Stimulated activated CD4-positive, alpha-beta T cell treated with anti-CD3 and anti-CD28 coated beads, Interleukin-1b, Interleukin-23, amount 100 ng/mL, for 4 hours (primary cell): ENCODE measurements around the gene MROH7.
A peak's percentile ranks its signal among the peaks of the same experiment; 100 is the strongest.

Experiments
- DNase-seq, 2 donors: peaks; one replicate each; pipeline ENCODE4 v3.0.0-alpha.2; 2020; ENCODE audit warnings: low read depth in 2 of 2

MROH7 gene

DNA sequence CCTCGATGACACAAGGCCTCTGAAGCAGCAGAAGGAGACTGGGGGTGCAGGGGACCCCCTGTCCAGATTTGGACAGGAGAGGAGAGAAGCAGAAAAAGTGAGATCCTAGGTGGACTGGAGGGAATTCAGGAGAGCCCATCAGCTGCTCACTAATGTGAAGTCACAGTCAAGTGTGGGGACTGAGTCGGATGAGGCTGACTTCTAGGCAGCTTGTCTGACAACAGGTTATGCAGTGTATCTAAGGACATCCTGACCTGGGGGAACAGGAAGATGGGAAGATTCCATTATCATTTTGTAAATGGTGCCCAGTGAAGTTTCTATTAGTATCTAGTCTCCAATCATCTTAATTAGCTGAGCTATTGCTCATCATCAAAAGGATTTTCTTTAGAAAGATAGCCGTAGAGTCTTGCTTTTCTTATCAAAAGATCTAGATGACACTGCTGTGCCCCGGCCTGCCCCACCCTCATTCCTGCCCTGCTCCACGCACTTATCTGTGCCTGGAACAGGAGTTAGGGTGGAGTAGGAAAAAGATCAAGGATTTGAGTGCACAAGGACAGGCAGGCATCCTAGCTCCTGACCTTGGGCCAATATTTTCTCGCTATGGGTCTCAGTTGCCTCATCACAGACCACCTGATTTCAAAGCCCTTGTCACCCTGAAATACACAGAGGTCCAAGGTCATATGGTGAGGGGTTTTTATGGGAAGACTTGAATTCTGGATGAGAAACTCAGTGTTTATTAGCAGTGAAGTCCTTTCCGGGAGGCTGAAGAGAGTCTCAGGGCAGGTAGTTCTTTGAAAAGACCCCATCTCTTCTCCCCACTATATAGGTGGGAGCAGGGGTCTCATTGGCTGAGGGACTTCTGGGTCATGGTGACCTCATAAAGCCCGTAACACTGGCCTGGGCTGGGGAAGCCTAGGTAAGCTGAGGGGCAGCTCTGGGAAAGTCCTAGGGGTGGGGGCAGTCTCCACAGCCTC is at the start of gene MROH7:
Gene MROH7 (plus strand): TSS at position 924 of the 974 bp plus-strand sequence. CDS start 11,141 bp downstream, outside the sequence.
- no peak for DNase-seq

DNA sequence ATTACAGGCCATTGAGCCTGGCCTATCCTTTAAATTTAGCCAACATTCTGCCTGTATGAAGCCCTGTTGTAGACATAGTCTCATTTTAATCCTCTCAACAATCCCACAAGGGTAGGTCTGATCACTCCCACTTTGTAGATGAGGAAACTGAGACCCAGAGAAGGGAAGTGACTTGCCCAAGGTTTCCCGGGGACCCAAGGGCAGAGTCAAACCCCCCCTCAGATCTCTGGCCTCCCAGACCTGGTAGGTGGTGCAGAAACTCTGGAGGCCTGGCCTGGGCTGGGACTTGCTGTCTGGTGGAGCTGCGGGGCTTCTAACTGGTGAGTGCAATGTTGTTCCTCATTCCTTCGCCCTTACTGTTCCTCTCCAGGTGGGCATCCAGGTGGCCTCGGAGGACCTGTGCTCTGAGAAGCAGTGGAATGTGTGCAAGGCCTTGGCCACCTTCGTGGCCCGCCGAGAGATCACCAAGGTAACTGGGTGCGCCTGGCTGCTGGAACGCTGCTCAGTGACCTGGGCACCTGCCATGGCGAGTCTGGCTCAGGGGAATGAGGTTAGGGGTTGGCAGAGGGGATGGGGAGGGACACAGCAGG is 47.9 kb upstream of the MROH7 start:
- no peak for DNase-seq

DNA sequence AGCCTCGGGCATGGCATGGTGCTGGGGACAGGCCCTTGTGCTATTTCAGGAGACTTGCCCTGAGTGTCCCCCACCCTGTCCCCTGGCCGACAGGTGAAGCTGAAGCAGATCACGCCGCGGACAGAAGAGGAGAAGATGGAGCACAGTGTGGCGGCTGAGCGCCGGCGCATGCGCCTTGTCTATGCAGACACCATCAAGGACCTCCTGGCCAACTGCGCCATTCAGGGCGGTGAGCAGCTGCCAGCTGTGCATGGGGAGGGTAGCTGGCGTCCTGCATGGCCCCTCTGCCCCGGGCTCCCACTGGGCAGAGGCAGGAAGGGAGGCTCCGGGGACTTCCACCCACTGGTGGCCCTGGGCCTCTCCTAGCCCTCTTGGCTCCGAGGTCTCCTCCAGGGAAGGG is 47.1 kb upstream of the MROH7 start:
- DNase-seq, result no peak

DNA sequence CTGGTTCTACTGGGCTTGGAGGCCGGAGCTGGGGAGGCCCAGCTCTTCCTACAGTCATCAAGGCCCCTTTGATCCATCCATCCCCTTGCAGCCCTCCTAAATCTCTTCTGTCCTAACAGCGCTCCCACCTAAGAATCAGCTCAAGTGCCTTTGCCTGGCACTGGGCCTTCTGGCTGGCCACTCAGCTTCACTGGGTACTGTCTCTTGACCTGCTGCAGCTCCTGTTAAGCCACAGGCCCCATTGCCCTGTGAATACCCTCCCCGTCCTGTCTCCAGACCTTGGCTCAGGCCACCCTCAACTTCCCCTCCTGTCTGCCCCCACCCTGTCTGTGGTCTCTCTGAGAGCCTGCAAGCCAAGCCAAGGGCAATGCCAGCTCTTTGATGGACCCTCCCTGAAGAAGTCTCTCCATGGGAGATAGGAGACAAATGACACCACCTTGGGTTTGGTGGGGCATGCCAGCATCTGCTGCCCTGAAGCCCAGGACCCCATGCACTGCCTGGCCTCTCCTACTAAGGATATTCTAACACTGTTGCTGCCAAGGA is 45.6 kb upstream of the MROH7 start:
- no peak for DNase-seq

DNA sequence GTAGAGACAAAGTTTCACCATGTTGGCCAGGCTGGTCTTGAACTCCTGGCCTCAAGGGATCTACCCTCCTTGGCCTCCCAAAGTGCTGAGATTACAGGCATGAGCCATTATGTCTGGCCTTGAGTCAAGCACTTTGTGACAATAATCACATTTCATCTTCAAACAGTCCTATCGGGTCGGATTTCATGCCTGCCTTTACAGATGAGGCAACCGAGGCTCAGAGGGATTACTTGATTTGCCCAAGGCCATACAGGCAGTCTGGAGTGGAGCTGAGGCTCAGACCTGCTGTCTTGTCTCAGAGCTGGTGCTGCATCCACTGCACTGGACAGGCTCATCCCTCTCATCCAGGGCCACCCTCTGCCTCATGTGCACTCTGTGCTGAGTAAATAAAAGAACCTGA is 44.8 kb upstream of the MROH7 start:
- no peak for DNase-seq

DNA sequence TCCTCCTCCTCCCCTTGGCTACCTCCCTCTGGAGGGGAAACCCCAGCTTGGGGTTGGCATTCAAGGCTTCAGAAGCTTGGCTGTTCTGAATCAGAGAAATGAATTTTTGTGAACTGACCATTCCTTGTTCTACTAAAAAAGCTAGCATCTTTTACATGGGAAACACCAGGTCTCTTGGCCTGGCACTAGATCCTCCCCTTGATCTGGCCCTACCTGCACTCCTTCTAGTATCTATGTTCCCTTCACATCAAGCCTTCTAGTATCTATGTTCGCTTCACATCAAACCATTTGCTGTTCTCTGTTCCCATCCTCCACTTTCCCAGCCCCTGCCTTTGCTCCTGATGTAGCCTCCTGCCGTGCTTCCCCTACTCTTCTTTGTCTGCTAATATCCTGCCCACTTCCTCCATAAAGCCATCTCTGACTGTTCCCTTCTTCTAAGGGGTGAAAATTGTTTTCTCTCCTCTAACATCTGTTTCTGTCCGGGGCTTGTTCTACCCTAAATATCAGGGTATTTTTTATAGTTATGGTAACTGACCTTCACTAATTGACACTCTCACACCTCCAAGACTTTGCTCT is 44.0 kb upstream of the MROH7 start:
- DNase-seq, result no peak

DNA sequence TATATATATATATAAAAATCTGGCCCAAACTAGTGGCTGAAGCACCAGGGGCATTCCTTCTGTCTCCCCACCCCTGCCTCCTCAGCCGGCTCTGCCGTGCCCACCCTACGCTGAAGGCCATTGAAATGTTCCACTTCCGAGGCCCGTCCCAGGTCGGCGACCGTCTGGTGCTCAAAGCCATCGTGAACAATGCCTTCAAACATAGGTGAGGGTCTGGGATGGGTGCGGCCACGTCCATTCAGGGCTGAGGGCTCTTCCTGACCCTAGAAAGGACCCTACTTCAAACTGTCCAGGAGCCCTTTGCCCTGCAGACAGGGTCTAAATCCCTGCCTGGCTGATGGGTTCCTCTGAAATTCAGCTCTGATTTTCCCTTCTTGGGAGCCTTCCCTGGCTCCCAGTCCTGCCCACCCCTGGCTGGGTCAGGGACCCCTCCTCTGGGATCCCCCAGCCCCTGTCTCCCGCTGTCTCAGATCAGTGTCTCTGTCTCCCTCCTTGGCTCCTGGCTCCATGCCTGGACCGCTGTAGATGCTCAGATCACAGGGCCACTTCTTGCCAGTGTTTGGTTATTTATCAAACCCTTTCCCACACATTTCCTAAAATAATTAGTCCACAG is 42.3 kb upstream of the MROH7 start:
- no peak for DNase-seq

DNA sequence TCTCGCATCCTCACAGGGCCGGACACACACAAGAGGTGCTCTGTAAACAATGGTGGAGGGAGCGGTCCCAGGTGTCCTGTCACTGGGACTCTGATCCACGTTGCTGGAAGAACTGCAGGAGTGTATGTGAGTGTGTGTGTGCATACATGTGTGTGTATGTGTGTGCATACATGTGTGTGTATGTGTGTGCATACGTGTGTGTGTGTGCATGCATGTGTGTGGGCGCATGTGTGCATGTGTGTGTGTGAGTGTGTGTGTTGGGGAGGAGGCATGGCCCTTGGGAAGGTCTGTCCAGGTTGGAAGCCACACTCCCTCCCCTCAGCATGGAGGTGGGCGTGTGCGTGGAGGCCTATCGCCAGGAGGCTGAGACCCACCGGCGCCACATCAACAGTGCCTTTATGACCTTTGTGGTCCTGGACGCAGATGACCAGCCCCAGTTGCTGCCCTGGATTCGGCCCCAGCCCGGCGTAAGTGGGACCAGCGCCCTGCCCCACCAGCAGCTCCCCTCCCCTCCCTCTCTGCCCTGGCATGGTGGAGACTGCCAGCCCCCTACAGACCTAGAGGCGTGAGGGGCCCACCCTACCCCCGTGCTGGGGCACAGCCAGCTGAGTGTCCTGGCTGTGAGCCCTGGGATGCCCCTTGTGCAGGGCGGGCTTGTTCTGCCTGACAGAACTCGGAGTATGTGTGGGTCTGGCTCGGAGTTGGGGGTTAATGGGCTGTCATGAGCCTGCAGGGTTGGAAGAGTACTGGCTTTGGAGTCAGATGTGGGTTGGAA is 40.5 kb upstream of the MROH7 start:
- no peak for DNase-seq

DNA sequence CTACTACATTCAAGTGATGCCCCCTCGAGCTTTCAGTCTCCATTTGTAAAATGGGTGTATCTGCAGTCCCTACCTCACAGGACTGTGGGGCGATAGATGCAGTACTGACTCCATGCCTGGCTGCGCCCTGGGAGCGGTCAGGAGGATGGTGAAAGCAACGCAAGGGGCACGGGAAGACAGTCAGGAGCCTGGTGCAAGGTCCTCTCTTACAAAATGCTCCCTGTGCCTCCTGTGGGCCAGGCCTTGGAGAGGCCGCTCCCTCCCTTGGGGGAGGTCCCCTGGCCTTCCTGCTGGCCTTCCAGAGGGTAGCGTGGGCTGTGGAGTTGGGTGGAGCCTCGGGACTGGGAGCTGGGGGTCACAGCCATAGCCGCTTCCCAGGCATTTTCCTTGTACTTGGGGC is 39.9 kb upstream of the MROH7 start:
- DNase-seq, result no peak

DNA sequence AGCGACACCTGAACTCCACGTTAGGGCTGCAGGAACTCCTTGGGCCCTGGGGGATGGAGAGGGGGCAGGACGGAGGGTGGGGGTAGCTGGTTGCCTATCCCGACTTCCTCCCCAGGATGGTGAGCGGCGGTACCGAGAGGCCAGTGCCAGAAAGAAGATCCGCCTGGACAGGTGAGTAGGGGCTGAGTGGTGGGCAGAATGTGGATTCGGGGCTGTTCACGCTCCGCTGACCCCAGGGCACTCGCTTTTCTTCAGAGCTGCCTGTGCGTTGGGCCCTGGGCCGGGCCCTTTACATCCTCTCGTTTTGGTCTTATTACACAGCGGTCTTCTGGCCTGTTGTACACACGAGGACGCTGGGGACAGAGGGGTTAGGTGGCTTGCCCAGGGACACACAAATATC is 39.0 kb upstream of the MROH7 start:
- no peak for DNase-seq

DNA sequence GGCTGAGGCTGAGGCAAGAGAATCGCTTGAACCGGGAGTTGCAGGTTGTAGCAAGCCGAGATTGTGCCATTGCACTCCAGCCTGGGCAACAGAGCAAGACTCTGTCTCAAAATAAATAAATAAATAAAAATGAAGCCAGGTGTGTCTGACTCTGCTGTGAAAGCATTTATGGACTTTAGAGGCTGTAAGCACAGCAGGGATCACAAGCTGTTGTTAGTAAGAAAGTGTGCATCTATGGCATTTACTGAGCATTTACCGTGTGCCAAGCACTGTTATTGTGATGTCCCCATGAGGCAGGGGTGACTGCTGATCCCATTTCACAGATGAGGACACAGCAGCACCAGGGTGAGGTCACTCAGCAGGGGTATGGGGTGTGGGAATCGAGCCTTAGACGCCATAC is 38.3 kb upstream of the MROH7 start:
- no peak for DNase-seq

DNA sequence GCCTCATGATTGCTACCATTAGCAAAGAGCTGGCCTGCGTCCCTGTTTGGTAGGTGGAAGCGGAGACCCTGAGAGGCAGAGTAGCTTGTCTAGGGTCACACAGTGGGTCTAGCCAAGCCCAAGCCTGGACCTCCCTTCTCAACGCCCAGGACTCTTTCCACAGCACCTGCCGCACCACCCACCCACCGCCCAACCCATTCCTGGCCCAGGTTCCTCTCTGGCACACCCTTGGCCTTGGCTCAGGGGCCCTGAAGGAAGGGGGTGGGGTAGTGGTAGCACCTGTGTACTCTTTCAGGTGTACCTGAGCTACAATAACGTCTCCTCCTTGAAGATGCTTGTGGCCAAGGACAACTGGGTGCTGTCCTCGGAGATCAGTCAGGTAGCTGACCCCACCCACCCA is 37.5 kb upstream of the MROH7 start:
- no peak for DNase-seq

DNA sequence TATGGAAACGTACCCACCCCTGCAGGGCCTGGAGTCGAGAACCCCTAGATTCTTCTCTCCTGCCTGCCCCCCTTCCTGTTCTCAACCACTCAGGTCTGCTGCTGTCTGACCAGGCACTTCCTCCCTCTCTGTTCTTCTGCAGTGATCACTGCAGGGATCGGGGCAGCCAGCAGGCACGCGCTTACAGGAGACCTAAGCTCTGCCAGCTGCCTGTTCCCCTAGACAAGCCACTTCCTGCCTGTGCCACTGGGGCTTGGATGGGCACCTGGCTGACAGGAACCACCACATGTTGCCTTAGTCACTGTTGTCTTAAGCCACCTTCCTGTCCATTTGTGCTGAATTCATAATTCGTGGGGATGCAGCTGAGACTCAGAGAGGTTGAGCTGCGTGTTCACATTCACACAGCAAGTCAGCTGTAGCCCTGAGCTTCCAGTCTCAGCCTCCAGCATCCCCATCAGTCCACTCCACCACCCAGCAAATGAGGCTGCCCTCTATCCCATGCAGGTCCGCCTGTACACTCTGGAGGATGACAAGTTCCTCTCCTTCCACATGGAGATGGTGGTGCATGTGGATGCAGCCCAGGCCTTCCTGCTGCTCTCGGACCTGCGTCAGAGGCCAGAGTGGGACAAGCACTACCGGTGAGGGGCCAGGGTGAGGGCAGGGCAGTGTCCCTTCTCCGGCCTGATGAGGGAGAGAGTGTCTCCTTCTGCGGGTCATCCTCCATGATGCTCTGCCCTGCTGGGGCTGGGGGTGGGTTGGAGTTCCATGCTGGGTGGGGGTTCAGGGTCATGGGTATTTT is 36.8 kb upstream of the MROH7 start:
- DNase-seq, result peak in 1 of 2 donors; percentile 3

DNA sequence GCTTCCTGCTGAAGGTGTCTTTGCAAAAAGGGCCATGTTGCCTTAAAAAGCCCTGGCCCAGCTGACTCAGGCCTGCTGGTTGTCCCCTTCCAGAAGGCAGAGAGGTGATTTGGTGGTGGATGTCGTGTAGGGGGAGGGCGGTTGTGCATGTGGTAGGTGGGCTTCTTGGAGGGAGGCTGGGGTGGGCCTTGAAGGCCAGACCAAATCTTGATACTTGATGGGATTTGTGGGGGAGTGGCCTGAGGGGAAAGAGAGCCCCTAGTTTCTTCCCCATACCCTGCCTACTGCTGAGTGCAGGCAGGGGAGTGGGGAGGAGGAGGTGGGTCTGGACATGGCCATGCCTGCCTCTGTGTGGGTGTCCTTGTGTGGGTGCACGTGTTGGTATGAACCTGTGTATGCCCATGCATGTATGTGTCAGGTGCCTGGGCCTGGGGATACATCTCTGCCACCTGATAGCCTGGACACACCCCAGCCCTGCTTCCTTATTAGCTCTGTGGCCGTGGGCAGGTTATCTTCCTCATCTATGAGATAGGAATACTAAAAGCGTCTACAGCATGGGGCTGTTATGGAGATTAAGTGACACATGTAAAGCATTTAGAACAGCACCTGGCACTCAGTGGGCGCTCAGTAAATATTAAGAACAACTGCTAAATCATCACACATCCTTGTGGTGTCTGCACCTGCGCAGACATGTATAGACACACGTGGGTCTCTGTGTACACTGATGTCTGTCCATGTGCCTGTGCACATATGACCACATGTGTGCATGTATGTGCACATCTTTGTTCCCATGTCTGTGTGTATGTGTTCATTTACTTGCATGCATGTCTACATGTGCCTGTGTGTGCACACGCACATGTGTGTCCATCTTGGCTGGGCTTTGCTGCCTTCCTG is 35.2 kb upstream of the MROH7 start:
- DNase-seq, result no peak

DNA sequence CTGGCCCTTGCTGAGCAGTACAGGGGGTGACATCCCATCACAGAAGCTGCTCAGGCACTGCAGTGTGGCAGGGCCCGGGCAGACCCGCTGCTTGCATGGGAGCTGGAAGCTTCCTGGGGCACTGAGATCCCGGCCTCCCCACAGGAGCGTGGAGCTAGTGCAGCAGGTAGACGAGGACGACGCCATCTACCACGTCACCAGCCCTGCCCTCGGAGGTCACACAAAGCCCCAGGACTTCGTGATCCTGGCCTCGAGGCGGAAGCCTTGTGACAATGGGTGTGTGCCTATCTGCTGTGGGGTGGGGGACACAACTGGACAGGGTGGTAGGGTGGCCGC is 34.6 kb upstream of the MROH7 start:
- no peak for DNase-seq

DNA sequence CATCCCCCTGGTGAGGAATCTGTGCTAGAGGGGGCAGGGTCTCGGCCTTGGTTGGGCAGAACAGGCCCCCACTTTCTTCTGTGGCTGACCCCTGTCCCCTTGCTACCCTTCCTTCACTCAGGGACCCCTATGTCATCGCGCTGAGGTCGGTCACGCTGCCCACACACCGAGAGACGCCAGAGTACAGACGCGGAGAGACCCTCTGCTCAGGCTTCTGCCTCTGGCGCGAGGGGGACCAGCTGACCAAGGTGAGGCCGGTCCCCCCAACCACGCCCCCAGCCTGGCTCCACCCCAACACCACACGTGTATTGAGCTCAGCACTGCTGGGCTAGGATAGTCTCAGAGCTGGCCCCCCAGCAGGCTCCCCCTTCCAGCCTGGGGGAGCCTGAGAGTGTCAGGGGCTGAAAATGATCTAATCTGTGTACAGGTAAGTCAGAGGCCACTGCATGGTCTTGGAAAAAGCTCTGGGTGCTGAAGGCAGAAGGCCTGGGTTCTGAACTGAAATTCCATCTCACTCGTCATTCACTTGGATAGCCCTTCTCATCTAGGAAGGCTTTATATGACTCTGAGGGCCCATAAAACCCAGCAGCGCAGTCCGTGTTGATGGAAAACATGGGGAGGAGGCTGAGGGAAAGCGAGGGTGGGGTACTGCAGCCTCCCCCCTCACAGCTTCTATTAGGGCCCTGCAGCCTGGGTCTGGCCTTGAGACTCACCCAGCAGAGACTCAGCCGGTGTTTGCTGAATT is 33.6 kb upstream of the MROH7 start:
- no peak for DNase-seq

DNA sequence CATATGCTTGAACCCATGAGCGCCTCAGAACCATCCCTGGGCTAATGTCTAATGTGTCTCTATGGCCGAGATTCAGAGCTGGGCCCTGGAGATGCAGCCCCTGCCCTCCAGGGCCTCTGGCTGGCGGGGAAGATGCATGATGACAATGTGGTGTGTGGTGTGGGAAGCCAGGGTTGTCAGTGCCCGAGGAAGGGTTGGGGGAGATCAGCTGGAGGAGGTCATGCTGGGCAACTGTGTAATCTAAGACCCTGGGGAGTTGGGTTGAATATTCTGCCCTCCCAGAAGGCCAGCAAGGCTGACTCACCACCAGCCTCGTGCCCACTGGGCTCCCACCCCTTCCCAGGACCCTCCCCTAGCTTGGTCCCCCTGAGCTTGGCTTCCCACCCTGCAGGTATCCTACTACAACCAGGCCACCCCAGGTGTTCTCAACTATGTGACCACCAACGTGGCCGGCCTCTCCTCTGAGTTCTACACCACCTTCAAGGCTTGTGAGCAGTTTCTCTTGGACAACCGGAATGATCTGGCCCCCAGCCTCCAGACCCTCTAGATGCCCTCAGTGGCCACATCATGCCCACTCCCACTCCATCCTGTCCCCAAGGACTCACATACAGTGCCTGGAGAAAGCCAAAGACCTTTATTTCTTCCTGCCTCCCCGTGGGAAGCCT is 32.9 kb upstream of the MROH7 start:
- no peak for DNase-seq

DNA sequence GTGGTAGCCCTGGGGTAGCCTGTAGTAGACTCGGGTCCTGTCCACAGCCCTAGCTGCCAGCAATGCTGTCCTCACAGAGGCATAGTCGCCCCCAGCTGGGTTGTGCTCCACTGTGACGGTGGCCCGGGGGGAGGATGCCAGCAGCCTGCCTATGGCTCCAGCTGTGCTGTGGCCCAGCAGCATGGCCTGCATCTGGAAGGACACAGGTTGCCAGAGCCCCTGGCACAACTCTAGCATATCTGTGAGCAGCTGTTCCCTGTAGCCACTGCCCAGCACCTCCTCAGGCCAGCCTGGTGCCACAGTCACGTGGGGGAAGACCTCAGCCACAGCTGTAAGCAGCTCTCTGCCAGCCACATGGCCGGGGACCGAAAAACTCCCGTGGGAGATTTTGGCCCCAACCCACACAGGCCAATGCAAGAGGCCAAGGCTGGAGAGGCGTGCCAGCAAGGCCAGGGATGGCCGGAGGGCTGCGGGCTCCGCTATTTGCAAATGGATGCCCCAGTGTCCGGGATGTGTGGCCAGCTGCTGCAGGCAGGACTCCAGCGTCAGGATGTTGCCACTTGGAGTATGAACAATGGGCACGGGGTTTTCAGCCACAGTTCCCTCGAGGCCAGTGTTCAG is 32.2 kb upstream of the MROH7 start:
- DNase-seq, result no peak
